Testis (tissue), 3 donors: ENCODE results near the gene PSMC1. TPM values are rescaled to one million over a fixed set of nuclear protein-coding genes. Genes with fewer than 3 reads are reported as not detected.

ENCODE experiments used
- DNase-seq: peaks from one replicate; pipeline ENCODE4 v3.0.0-alpha.2; 2019
- H3K27ac ChIP-seq, 2 donors: fragments of 200-600 bp; sonication (generic); one replicate each; pipeline ENCODE4 v1.5.1; 2019
- H3K27me3 ChIP-seq: fragments of 200-600 bp; sonication (generic); one replicate; pipeline ENCODE4 v1.5.1; 2019
- H3K36me3 ChIP-seq: fragments of 200-600 bp; sonication (generic); one replicate; pipeline ENCODE4 v1.5.1; 2017; ENCODE audit warnings: low read depth; ENCODE audit errors: missing control alignments
- H3K4me1 ChIP-seq: fragments of 200-600 bp; sonication (generic); one replicate; pipeline ENCODE4 v1.5.1; 2019
- H3K4me3 ChIP-seq, 2 donors: fragments of 200-600 bp; sonication (generic); one replicate each; pipeline ENCODE4 v1.5.1; 2017 to 2019
- H3K9me3 ChIP-seq: fragments of 200-600 bp; sonication (generic); one replicate; pipeline ENCODE4 v1.5.1; 2017
- POLR2A ChIP-seq: fragments of 450-650 bp; IDR thresholded peaks from one replicate; pipeline ENCODE4 v1.6.1; 2017; ENCODE audit warnings: antibody characterized with exemption, mild to moderate bottlenecking, moderate library complexity
- WGBS, 2 donors: methylation state at CpG; one replicate each; pipeline ENCODE4 v1.1.5; 2018; 5-methylcytosine and 5-hydroxymethylcytosine counted together
- intact Hi-C: fragments of 100-400 bp; cut with DNase I; formaldehyde crosslinking; loops from one replicate; pipeline ENCODE4 v1.15.1; 2023; ENCODE audit warnings: low total_unique reads
- polyA plus RNA-seq: library from polyadenylated mRNA; stranded (reverse); fragments of 350-450 nt; fragmentation: Illumina TruSeq; extraction: RNeasy Lipid Tissue Mini Kit (QIAGEN cat#74804); gene quantifications from one replicate; pipeline ENCODE4 v1.2.3, GENCODE V29; 2014; ENCODE audit warnings: low read depth, low replicate concordance; ENCODE audit not compliant: insufficient read depth
- total RNA-seq, 2 donors: library from RNA; depleted of rRNA; stranded (reverse); fragments of >200 nt; gene quantifications; one replicate each; pipeline ENCODE4 v1.2.3, GENCODE V29; 2016
- TF ChIP-seq, protein P1 (sequence below), 3 experiments: fragments of 450-650 bp in 2 of 3; fragments of 200-600 bp in 1 of 3; sonication (generic) in 1 of 3; IDR thresholded peaks; one replicate each; pipeline ENCODE4 v1.5.1; 2016 to 2019; ENCODE audit warnings: antibody characterized with exemption in 3 of 3, mild to moderate bottlenecking in 2 of 3, moderate library complexity in 1 of 3

PSMC1 gene
- total and polyA plus RNA-seq, 3 donors from 2014 or later: 111 to 300 (median 133) TPM

- Histone ChIP-seq H3K36me3 (no peaks in the 10 kb centered on the region), H3K4me1 (no peaks in the 10 kb centered on the region), H3K27me3 (no peaks in the 10 kb centered on the region), H3K27ac (no peak overlapping the region), H3K4me3 (no peak overlapping the region), H3K9me3 (no peaks in the 10 kb centered on the region)
- no peak for TF ChIP-seq POLR2A
- TF ChIP-seq, protein P1, sequence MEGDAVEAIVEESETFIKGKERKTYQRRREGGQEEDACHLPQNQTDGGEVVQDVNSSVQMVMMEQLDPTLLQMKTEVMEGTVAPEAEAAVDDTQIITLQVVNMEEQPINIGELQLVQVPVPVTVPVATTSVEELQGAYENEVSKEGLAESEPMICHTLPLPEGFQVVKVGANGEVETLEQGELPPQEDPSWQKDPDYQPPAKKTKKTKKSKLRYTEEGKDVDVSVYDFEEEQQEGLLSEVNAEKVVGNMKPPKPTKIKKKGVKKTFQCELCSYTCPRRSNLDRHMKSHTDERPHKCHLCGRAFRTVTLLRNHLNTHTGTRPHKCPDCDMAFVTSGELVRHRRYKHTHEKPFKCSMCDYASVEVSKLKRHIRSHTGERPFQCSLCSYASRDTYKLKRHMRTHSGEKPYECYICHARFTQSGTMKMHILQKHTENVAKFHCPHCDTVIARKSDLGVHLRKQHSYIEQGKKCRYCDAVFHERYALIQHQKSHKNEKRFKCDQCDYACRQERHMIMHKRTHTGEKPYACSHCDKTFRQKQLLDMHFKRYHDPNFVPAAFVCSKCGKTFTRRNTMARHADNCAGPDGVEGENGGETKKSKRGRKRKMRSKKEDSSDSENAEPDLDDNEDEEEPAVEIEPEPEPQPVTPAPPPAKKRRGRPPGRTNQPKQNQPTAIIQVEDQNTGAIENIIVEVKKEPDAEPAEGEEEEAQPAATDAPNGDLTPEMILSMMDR (IDR thresholded peaks at IDR 0.05): no peak
- 46 to 50% methylated on average over 2 of the region's 2 CpGs for WGBS, 2 donors
- intact Hi-C loops: no loop called here
- no peak for DNase-seq
Observed at GRCh38 chr14:90248594-90248993, 7.8 kb upstream of the PSMC1 start.

- Histone ChIP-seq H3K36me3 (no peaks in the 10 kb centered on the region), H3K27ac (no peak overlapping the region), H3K27me3 (no peaks in the 10 kb centered on the region), H3K9me3 (no peaks in the 10 kb centered on the region), H3K4me1 (peaks cover 8% of the 10 kb centered on the region), H3K4me3 (no peak overlapping the region)
- no peak for DNase-seq
- TF ChIP-seq, protein P1 (IDR thresholded peaks at IDR 0.05): no peak
- no peak for TF ChIP-seq POLR2A
- intact Hi-C loops: no loop called here
- WGBS, 2 donors: 62 to 70% methylated on average over 8 of the region's 8 CpGs
Observed at GRCh38 chr14:90253826-90254225, 2.5 kb upstream of the PSMC1 start.

DNA sequence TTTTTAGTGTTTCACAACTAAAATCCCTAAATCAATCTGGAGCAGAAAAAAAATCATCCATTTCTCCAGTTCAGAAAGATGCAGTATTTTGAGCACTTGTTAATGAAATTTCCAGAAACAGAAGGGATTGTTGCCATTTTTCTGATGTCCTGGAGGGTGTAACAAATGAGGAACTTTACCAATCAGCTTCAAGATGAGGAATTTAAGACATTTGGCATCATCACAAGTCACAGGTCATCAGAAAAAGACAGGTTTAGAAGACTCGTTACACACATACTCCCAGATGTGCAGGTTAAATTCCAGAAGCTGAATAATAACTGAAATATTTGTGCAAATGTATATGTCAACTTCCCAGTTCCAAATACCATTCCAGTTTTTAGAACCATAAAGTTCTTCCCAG, 482 bp upstream of the PSMC1 start:
- 28 to 37% methylated on average over 1 of the region's 1 CpG for WGBS, 2 donors
- H3K27ac ChIP-seq: no peak overlapping the region

GRCh38 chr14:90263748-90264449, 7.5 kb downstream of the PSMC1 start:
- intact Hi-C loops: no loop called here
- 76 to 83% methylated on average over 8 of the region's 8 CpGs for WGBS, 2 donors
- H3K36me3 ChIP-seq: no peaks in the 10 kb centered on the region

More for the DNA sequence above, 482 bp upstream of the PSMC1 start:
- no peak for DNase-seq
- peak overlapping the region; percentile 88 to 90 for H3K4me3 ChIP-seq
- H3K27me3 ChIP-seq: no peaks in the 10 kb centered on the region
- intact Hi-C loops: no loop called here
- H3K36me3 ChIP-seq: no peaks in the 10 kb centered on the region
- H3K4me1 ChIP-seq: peaks cover 8% of the 10 kb centered on the region
- TF ChIP-seq POLR2A: no peak
- TF ChIP-seq, protein P1 (IDR thresholded peaks at IDR 0.05): no peak
- no peaks in the 10 kb centered on the region for H3K9me3 ChIP-seq

More at GRCh38 chr14:90263748-90264449, 7.5 kb downstream of the PSMC1 start:
- Histone ChIP-seq H3K27ac (no peak overlapping the region), H3K4me3 (no peak overlapping the region), H3K9me3 (no peaks in the 10 kb centered on the region), H3K4me1 (peaks cover 12% of the 10 kb centered on the region), H3K27me3 (no peaks in the 10 kb centered on the region)
- DNase-seq: no peak
- TF ChIP-seq, protein P1 (IDR thresholded peaks at IDR 0.05): no peak
- TF ChIP-seq POLR2A: no peak
